ENCODE results near the gene KIAA1191. TPM values are rescaled to one million over a fixed set of nuclear protein-coding genes. Genes with fewer than 3 reads are reported as not detected.

KIAA1191 gene
- total and polyA plus RNA-seq, 2 of the 8 experiments (the other 6 are each of a cell fraction or from before 2014, with no cell fraction given) = 86.4 to 88.0 TPM

DNA sequence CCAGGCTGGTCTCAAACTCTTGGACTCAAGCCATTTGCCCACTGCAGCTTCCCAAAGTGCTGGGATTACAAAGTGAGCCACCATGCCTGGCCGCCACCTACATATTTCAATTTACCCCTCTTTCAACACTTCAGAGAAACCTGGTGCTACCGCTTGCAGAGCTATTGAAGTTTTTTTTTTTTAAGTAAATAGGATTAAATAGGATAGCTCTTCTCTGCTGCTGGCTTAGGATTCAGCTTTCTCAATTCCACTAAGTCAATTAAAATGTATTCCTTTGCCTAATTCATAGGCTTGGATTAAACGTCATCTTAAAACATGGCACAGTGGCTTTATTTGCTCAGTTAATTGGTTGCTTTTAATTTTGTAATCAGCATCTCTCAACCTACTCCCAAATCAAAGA lies 41.0 kb downstream of the KIAA1191 start:
- Histone ChIP-seq H3K79me2 (ENCODE audit: control insufficient read depth in 1 of 2, insufficient read depth in 2 of 2, low read length in 2 of 2) (no peaks in the 10 kb centered on the region), H3K23ac (ENCODE audit: insufficient read length) (no peak overlapping the region), H2BK5ac (ENCODE audit: low read depth, low read length) (no peak overlapping the region), H3K9ac (replicated peaks in 1 of 4; ENCODE audit: extremely low read depth in 1 of 4, low read depth in 3 of 4, low read length in 3 of 4) (no peak overlapping the region), H3K23me2 (ENCODE audit: low read depth, low read length) (no peaks in the 10 kb centered on the region), H4K5ac (ENCODE audit: insufficient read length, low read depth, low read length) (no peak overlapping the region), H2BK20ac (ENCODE audit: low read length) (no peak overlapping the region), H3K56ac (replicated peaks; ENCODE audit: insufficient read length, low read depth, low read length) (no peak overlapping the region), H3K4me1 (replicated peaks in 1 of 4; ENCODE audit: control insufficient read depth in 3 of 4, insufficient read depth in 4 of 4, low read length in 3 of 4) (no peaks in the 10 kb centered on the region), H3K4me2 (ENCODE audit: insufficient read depth in 1 of 2, low read depth in 2 of 2, low read length in 2 of 2) (no peak overlapping the region), H2AK5ac (ENCODE audit: low read depth, low read length) (no peak overlapping the region), H2AFZ (ENCODE audit: low read length) (no peak overlapping the region), H3K79me1 (ENCODE audit: low read depth, low read length) (no peaks in the 10 kb centered on the region), H4K8ac (ENCODE audit: extremely low read depth, insufficient read depth, low read length) (no peak overlapping the region), H2BK120ac (replicated peaks; ENCODE audit: low read depth, low read length) (no peak overlapping the region), H2BK15ac (ENCODE audit: low read length) (no peak overlapping the region), H2BK12ac (ENCODE audit: low read depth, low read length) (no peak overlapping the region), H3K4ac (replicated peaks; ENCODE audit: insufficient read length, low read depth, low read length) (no peak overlapping the region), H3K27ac (ENCODE audit: low read depth, low read length) (no peak overlapping the region), H3K14ac (ENCODE audit: insufficient read length) (no peak overlapping the region), H3K36me3 (ENCODE audit: control insufficient read depth in 2 of 4, insufficient read depth in 4 of 4, low read length in 3 of 4) (peaks cover 0 to 14% (median 5%) of the 10 kb centered on the region in 4 experiments; a peak in 5 of 8 replicates), H3K9me3 (ENCODE audit: insufficient read depth in 2 of 2, low read depth in 1 of 2, low read length in 1 of 2) (no peaks in the 10 kb centered on the region), H4K20me1 (replicated peaks in 1 of 2; ENCODE audit: control insufficient read depth in 1 of 2, insufficient read depth in 2 of 2, low read length in 2 of 2) (no peaks in the 10 kb centered on the region), H3K4me3 (ENCODE audit: extremely low read depth in 1 of 4, insufficient read depth in 2 of 4, low read depth in 3 of 4, low read length in 4 of 4) (no peak overlapping the region), H3K18ac (ENCODE audit: extremely low read depth, low read length) (no peak overlapping the region), H3K27me3 (replicated peaks in 1 of 4; ENCODE audit: control insufficient read depth in 3 of 4, extremely low read depth in 1 of 4, insufficient read depth in 3 of 4, low read length in 3 of 4) (no peaks in the 10 kb centered on the region), H4K91ac (replicated peaks; ENCODE audit: insufficient read length, low read length) (no peak overlapping the region)
- TF ChIP-seq CHD2 (IDR thresholded peaks at IDR 0.05; ENCODE audit: low read length) (no peak), SIRT6 (IDR thresholded peaks at IDR 0.05; ENCODE audit: low read length) (no peak), RNF2 (IDR thresholded peaks at IDR 0.05; ENCODE audit: borderline replicate concordance, low read depth, low read length, missing control alignments, poor library complexity, severe bottlenecking) (no peak), TCF12 (IDR thresholded peaks at IDR 0.05; ENCODE audit: low read depth, low read length) (no peak), CEBPB (IDR thresholded peaks at IDR 0.05; ENCODE audit: low read depth, low read length) (no peak), GTF2F1 (IDR thresholded peaks at IDR 0.05; ENCODE audit: borderline replicate concordance, low read depth, low read length) (no peak)
- TF ChIP-seq, protein P1, sequence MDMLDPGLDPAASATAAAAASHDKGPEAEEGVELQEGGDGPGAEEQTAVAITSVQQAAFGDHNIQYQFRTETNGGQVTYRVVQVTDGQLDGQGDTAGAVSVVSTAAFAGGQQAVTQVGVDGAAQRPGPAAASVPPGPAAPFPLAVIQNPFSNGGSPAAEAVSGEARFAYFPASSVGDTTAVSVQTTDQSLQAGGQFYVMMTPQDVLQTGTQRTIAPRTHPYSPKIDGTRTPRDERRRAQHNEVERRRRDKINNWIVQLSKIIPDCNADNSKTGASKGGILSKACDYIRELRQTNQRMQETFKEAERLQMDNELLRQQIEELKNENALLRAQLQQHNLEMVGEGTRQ (IDR thresholded peaks at IDR 0.05; ENCODE audit: low read length) = no peak
- no peak for FAIRE-seq
- CTCF ChIA-PET (ENCODE audit: partially characterized antibody) = interaction anchor here (1.1 to 2.6 kb wide), 5 partner anchors 13 to 791 kb away, joined by 3 to 6 read pairs (median 4); no protein-coding TSS in a partner anchor
- WGBS, 2 experiments (ENCODE audit: extremely low coverage in 1 of 2, insufficient coverage in 1 of 2, insufficient read length in 1 of 2, insufficient replicate concordance in 2 of 2, low coverage in 1 of 2, low lambda C conversion rate in 2 of 2, missing lambda C conversion rate in 1 of 2) = 91% methylated on average over 3 of the region's 3 CpGs; no CpG with 5 or more reads in 1 of the 2 experiments
- DNase-seq (ENCODE audit: low read depth in 1 of 2, low spot score in 2 of 2) = no peak
- POLR2A ChIA-PET (ENCODE audit: partially characterized antibody) = interaction anchor here (0.8 kb wide), 1 partner anchor 13 kb away, joined by 4 read pairs; no protein-coding TSS in a partner anchor
